DND-41 (cell line): ENCODE results near the gene S100A9.

ENCODE experiments used
- ATAC-seq: fragments of 200-7000 bp; cut with Tn5 transposase; 3 replicates; pipeline ENCODE4 v1.9.1; 2021; ENCODE audit warnings: low read depth; ENCODE audit not compliant: insufficient read depth
- DNase-seq: peaks from one replicate; pipeline ENCODE4 v3.0.0-alpha.2; 2020
- H2AFZ ChIP-seq: 2 replicates; pipeline ENCODE4 v1.6.0; 2012; ENCODE audit warnings: low read depth, low read length
- H3K27ac ChIP-seq: 2 replicates; pipeline ENCODE4 v1.5.1; 2012; ENCODE audit warnings: low read length, inconsistent platforms
- H3K27me3 ChIP-seq: fragments of 200-600 bp; sonication (generic); 2 replicates; pipeline ENCODE4 v1.6.0; 2012; ENCODE audit warnings: low read length, mild to moderate bottlenecking, inconsistent platforms; ENCODE audit not compliant: insufficient read depth, poor library complexity
- H3K36me3 ChIP-seq: 2 replicates; pipeline ENCODE4 v1.5.1; 2012; ENCODE audit warnings: low read length, inconsistent platforms; ENCODE audit not compliant: insufficient read depth
- H3K4me1 ChIP-seq: 2 replicates; pipeline ENCODE4 v1.5.1; 2012; ENCODE audit warnings: mild to moderate bottlenecking, low read length; ENCODE audit not compliant: insufficient read depth
- H3K4me2 ChIP-seq: 2 replicates; pipeline ENCODE4 v1.6.0; 2012; ENCODE audit warnings: mild to moderate bottlenecking, moderate library complexity, low read length, inconsistent platforms; ENCODE audit not compliant: insufficient read depth
- H3K4me3 ChIP-seq, 2 experiments: fragments of 200-600 bp in 1 of 2; shearing (Covaris generic) in 1 of 2; 2 replicates each; pipeline ENCODE4 v1.5.1; 2012 to 2016; ENCODE audit warnings: inconsistent platforms in 2 of 2, low read length in 2 of 2, mild to moderate bottlenecking in 2 of 2, low read depth in 1 of 2, moderate library complexity in 1 of 2
- H3K79me2 ChIP-seq: 2 replicates; pipeline ENCODE4 v1.6.0; 2012; ENCODE audit warnings: low read length, inconsistent platforms; ENCODE audit not compliant: insufficient read depth
- H3K9ac ChIP-seq: 2 replicates; pipeline ENCODE4 v1.6.0; 2012; ENCODE audit warnings: low read depth, mild to moderate bottlenecking, inconsistent platforms, low read length, moderate library complexity
- H3K9me3 ChIP-seq: 2 replicates; pipeline ENCODE4 v1.5.1; 2012; ENCODE audit warnings: low read length, moderate library complexity, mild to moderate bottlenecking, inconsistent platforms; ENCODE audit not compliant: insufficient read depth, severe bottlenecking
- H4K20me1 ChIP-seq: 2 replicates; pipeline ENCODE4 v1.6.0; 2012; ENCODE audit warnings: low read length; ENCODE audit not compliant: insufficient read depth
- CTCF ChIP-seq: IDR thresholded peaks from 2 replicates; pipeline ENCODE4 v1.5.1; 2012; ENCODE audit warnings: borderline replicate concordance, low read length, moderate library complexity, mild to moderate bottlenecking; ENCODE audit not compliant: poor library complexity, severe bottlenecking; ENCODE audit errors: extremely low read depth
- EZH2 ChIP-seq: IDR thresholded peaks from 3 replicates; pipeline ENCODE4 v1.6.1; 2012; ENCODE audit warnings: borderline replicate concordance, low read depth, mild to moderate bottlenecking, moderate library complexity, low read length, inconsistent platforms; ENCODE audit not compliant: severe bottlenecking

Gene S100A9

GRCh38 chr1:153353226-153353947 lies 4.3 kb upstream of the S100A9 start:
- no peak; the same call in 2 of the 3 replicates for ATAC-seq
- H3K4me2 ChIP-seq, result no peak overlapping the region
- no peaks in the 10 kb centered on the region for H3K36me3 ChIP-seq
- no peak for DNase-seq
- no peak overlapping the region for H3K9ac ChIP-seq
- H3K27me3 ChIP-seq, result peaks cover 2% of the 10 kb centered on the region
- H3K79me2 ChIP-seq, result no peaks in the 10 kb centered on the region
- H2AFZ ChIP-seq, result no peak overlapping the region
- H3K4me3 ChIP-seq, result no peak overlapping the region
- H4K20me1 ChIP-seq, result no peaks in the 10 kb centered on the region
- no peaks in the 10 kb centered on the region for H3K9me3 ChIP-seq
- H3K27ac ChIP-seq, result no peak overlapping the region
- H3K4me1 ChIP-seq, result no peaks in the 10 kb centered on the region
- TF ChIP-seq CTCF (peak; percentile 49), EZH2 (no peak)

GRCh38 chr1:153354515-153355193 lies 3.0 kb upstream of the S100A9 start:
- H3K4me3 ChIP-seq, result no peak overlapping the region
- H3K9me3 ChIP-seq, result no peaks in the 10 kb centered on the region
- peaks cover 2% of the 10 kb centered on the region for H3K27me3 ChIP-seq
- ATAC-seq (no peak), DNase-seq (no peak)
- H4K20me1 ChIP-seq, result no peaks in the 10 kb centered on the region
- no peak overlapping the region for H3K27ac ChIP-seq
- H3K9ac ChIP-seq, result no peak overlapping the region
- H2AFZ ChIP-seq, result no peak overlapping the region
- no peaks in the 10 kb centered on the region for H3K79me2 ChIP-seq
- no peaks in the 10 kb centered on the region for H3K4me1 ChIP-seq
- TF ChIP-seq EZH2 (no peak), CTCF (no peak)
- H3K36me3 ChIP-seq, result no peaks in the 10 kb centered on the region
- H3K4me2 ChIP-seq, result no peak overlapping the region

GRCh38 chr1:153355445-153356071 lies 2.1 kb upstream of the S100A9 start:
- ATAC-seq, result peak; percentile 88

More at GRCh38 chr1:153355445-153356071, 2.1 kb upstream of the S100A9 start:
- Histone ChIP-seq H3K4me3 (no peak overlapping the region), H3K36me3 (no peaks in the 10 kb centered on the region), H3K79me2 (no peaks in the 10 kb centered on the region), H3K4me2 (no peak overlapping the region), H3K27ac (no peak overlapping the region), H4K20me1 (no peaks in the 10 kb centered on the region), H2AFZ (no peak overlapping the region), H3K9me3 (no peaks in the 10 kb centered on the region), H3K4me1 (no peaks in the 10 kb centered on the region), H3K27me3 (peaks cover 4% of the 10 kb centered on the region), H3K9ac (no peak overlapping the region)
- DNase-seq, result peak; percentile 57
- TF ChIP-seq CTCF, result peak; percentile 73
- no peak for TF ChIP-seq EZH2
